ENCODE results near the gene FUS.
A peak's percentile ranks its signal among the peaks of the same experiment; 100 is the strongest.

The FUS gene

GRCh38 chr16:31134625-31135534 is 45.1 kb upstream of the FUS start:
- no CpG with 5 or more reads among the region's 18 CpGs for WGBS, 2 donors (ENCODE audit: extremely low coverage in 2 of 2, insufficient read length in 2 of 2, insufficient replicate concordance in 1 of 2)

DNA sequence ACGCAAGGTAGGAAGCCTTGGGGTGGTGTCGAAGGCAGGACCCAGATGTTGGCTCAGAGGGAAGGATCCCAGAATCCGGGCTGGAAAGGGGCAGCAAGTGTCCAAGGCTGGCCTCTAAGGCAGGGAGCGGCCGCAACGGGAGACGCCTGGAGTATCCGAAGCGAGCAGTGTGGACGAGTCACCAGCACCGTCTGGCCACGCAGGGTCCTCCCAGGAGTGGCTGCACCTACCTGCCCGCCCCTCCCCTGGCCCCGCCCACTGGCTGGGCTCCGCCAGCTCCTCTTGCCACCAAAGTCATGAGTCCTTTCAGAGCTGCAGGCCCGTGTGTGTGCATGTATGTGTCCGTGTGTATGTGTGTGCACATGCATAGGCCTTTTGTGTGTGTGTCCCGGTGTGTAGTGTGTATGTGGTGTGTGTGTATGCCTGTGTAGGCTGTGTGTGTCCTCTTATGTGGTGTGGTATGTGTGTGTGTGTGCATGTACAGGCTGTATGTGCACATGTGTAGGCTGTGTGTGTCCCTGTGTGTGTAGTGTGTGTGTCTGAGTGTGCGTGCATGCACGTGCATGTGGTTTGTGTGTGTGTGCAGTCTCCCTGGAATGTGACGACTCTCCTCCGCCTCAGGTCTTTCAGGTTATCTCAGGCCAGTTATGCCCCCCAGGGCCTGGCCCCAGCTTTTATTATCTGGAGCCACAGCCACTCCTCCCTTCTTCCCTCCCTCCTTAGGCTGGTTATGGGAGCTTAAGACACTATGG is 44.2 kb upstream of the FUS start, which contains the start of gene PRSS8:
PRSS8 (minus strand) TSS at position 193 of the 752 bp plus-strand sequence. CDS start 229 bp downstream, outside the sequence.
- Histone ChIP-seq H3K4me1 (ENCODE audit: control insufficient read depth in 2 of 2, insufficient read depth in 1 of 2, low read depth in 1 of 2, low read length in 2 of 2) (peaks cover 20 to 21% of the 10 kb centered on the region in 2 donors), H3K18ac (ENCODE audit: low read length) (peak within 1 kb of the TSS; percentile 95), H2BK15ac (ENCODE audit: low read length) (peak within 1 kb of the TSS; percentile 97), H3K23ac (ENCODE audit: low read depth, low read length, poor library complexity) (peak within 1 kb of the TSS; percentile 40), H2BK120ac (ENCODE audit: low read depth, low read length) (peak within 1 kb of the TSS; percentile 21), H3K79me1 (ENCODE audit: low read depth, low read length) (peaks cover 2% of the 10 kb centered on the region), H3K27me3 (ENCODE audit: control insufficient read depth in 3 of 3, insufficient read depth in 3 of 3, low read depth in 1 of 3, low read length in 3 of 3) (peaks cover 0 to 3% (median 0%) of the 10 kb centered on the region in 3 experiments), H2AK5ac (ENCODE audit: low read depth, low read length) (peak within 1 kb of the TSS; percentile 20), H3K9ac (ENCODE audit: low read depth, low read length, poor library complexity) (peak within 1 kb of the TSS; percentile 84), H3K14ac (ENCODE audit: low read length) (peak within 1 kb of the TSS; percentile 17), H3K4me3 (ENCODE audit: low read length in 2 of 2) (peak within 1 kb of the TSS in 1 of 2 donors; percentile 36), H2BK12ac (ENCODE audit: low read length) (peak within 1 kb of the TSS; percentile 75), H3K9me3 (replicated peaks in 1 of 2; ENCODE audit: control insufficient read depth in 2 of 2, insufficient read depth in 1 of 2, low read depth in 1 of 2, low read length in 2 of 2) (no peaks in the 10 kb centered on the region), H3K4ac (ENCODE audit: low read length) (peak within 1 kb of the TSS; percentile 10), H4K91ac (ENCODE audit: low read depth, low read length, poor library complexity) (peak within 1 kb of the TSS; percentile 99), H3K27ac (replicated peaks; ENCODE audit: low read length) (no peak within 1 kb of the TSS), H3K36me3 (replicated peaks in 1 of 2; ENCODE audit: control insufficient read depth in 2 of 2, insufficient read depth in 2 of 2, low read length in 2 of 2) (peaks cover 11 to 21% of the 10 kb centered on the region in 2 donors), H2BK5ac (ENCODE audit: low read length) (peak within 1 kb of the TSS; percentile 19), H3K4me2 (ENCODE audit: insufficient read depth, low read length, poor library complexity, severe bottlenecking) (peak within 1 kb of the TSS; percentile 52), H4K8ac (ENCODE audit: low read depth, low read length) (no peak within 1 kb of the TSS), H2AFZ (ENCODE audit: low read length) (peak within 1 kb of the TSS; percentile 59)
- no CpG with 5 or more reads among the region's 22 CpGs for WGBS, 2 donors (ENCODE audit: extremely low coverage in 2 of 2, insufficient read length in 2 of 2, insufficient replicate concordance in 1 of 2)
- DNase-seq (ENCODE audit: low spot score), result no peak

More at GRCh38 chr16:31134625-31135534, 45.1 kb upstream of the FUS start:
- Histone ChIP-seq H3K27ac (replicated peaks; ENCODE audit: low read length) (no peak overlapping the region), H3K4me1 (ENCODE audit: control insufficient read depth in 2 of 2, insufficient read depth in 1 of 2, low read depth in 1 of 2, low read length in 2 of 2) (peaks cover 15 to 21% of the 10 kb centered on the region in 2 donors), H4K91ac (ENCODE audit: low read depth, low read length, poor library complexity) (peak overlapping the region; percentile 89), H3K27me3 (ENCODE audit: control insufficient read depth in 3 of 3, insufficient read depth in 3 of 3, low read depth in 1 of 3, low read length in 3 of 3) (peaks cover 0 to 3% (median 0%) of the 10 kb centered on the region in 3 experiments), H3K9me3 (replicated peaks in 1 of 2; ENCODE audit: control insufficient read depth in 2 of 2, insufficient read depth in 1 of 2, low read depth in 1 of 2, low read length in 2 of 2) (no peaks in the 10 kb centered on the region), H3K14ac (ENCODE audit: low read length) (peak overlapping the region; percentile 17), H3K18ac (ENCODE audit: low read length) (peak overlapping the region; percentile 95), H3K79me1 (ENCODE audit: low read depth, low read length) (peaks cover 2% of the 10 kb centered on the region), H3K4me3 (ENCODE audit: low read length in 2 of 2) (peak overlapping the region in 1 of 2 donors; percentile 26), H2BK12ac (ENCODE audit: low read length) (peak overlapping the region; percentile 75), H3K4me2 (ENCODE audit: insufficient read depth, low read length, poor library complexity, severe bottlenecking) (peak overlapping the region; percentile 52), H2AK5ac (ENCODE audit: low read depth, low read length) (peak overlapping the region; percentile 20), H3K9ac (ENCODE audit: low read depth, low read length, poor library complexity) (no peak overlapping the region), H3K4ac (ENCODE audit: low read length) (peak overlapping the region; percentile 10), H3K23ac (ENCODE audit: low read depth, low read length, poor library complexity) (peak overlapping the region; percentile 40), H2BK120ac (ENCODE audit: low read depth, low read length) (peak overlapping the region; percentile 21), H4K8ac (ENCODE audit: low read depth, low read length) (no peak overlapping the region), H3K36me3 (replicated peaks in 1 of 2; ENCODE audit: control insufficient read depth in 2 of 2, insufficient read depth in 2 of 2, low read length in 2 of 2) (peaks cover 13 to 28% of the 10 kb centered on the region in 2 donors), H2AFZ (ENCODE audit: low read length) (peak overlapping the region; percentile 59), H2BK5ac (ENCODE audit: low read length) (peak overlapping the region; percentile 19), H2BK15ac (ENCODE audit: low read length) (peak overlapping the region; percentile 97)
- no peak for DNase-seq (ENCODE audit: low spot score)

GRCh38 chr16:31136287-31136662 is 43.7 kb upstream of the FUS start:
- H3K9ac ChIP-seq (ENCODE audit: low read depth, low read length, poor library complexity), result no peak overlapping the region
- peaks cover 8 to 16% of the 10 kb centered on the region in 2 donors for H3K36me3 ChIP-seq (replicated peaks in 1 of 2; ENCODE audit: control insufficient read depth in 2 of 2, insufficient read depth in 2 of 2, low read length in 2 of 2)
- H3K18ac ChIP-seq (ENCODE audit: low read length), result peak overlapping the region; percentile 0
- no peaks in the 10 kb centered on the region for H3K9me3 ChIP-seq (replicated peaks in 1 of 2; ENCODE audit: control insufficient read depth in 2 of 2, insufficient read depth in 1 of 2, low read depth in 1 of 2, low read length in 2 of 2)
- H3K14ac ChIP-seq (ENCODE audit: low read length), result no peak overlapping the region
- H2BK12ac ChIP-seq (ENCODE audit: low read length), result no peak overlapping the region
- peak overlapping the region; percentile 19 for H2BK5ac ChIP-seq (ENCODE audit: low read length)
- H4K91ac ChIP-seq (ENCODE audit: low read depth, low read length, poor library complexity), result peak overlapping the region; percentile 99
- no peak overlapping the region for H3K23ac ChIP-seq (ENCODE audit: low read depth, low read length, poor library complexity)
- no peak overlapping the region for H4K8ac ChIP-seq (ENCODE audit: low read depth, low read length)
- H3K4me1 ChIP-seq (ENCODE audit: control insufficient read depth in 2 of 2, insufficient read depth in 1 of 2, low read depth in 1 of 2, low read length in 2 of 2), result peaks cover 20 to 23% of the 10 kb centered on the region in 2 donors
- H3K27me3 ChIP-seq (ENCODE audit: control insufficient read depth in 3 of 3, insufficient read depth in 3 of 3, low read depth in 1 of 3, low read length in 3 of 3), result peaks cover 0 to 3% (median 0%) of the 10 kb centered on the region in 3 experiments
- peak overlapping the region; percentile 21 for H2BK120ac ChIP-seq (ENCODE audit: low read depth, low read length)
- H3K27ac ChIP-seq (replicated peaks; ENCODE audit: low read length), result no peak overlapping the region
- H3K4me2 ChIP-seq (ENCODE audit: insufficient read depth, low read length, poor library complexity, severe bottlenecking), result no peak overlapping the region
- H2AK5ac ChIP-seq (ENCODE audit: low read depth, low read length), result peak overlapping the region; percentile 20
- H2BK15ac ChIP-seq (ENCODE audit: low read length), result peak overlapping the region; percentile 6
- peaks cover 2% of the 10 kb centered on the region for H3K79me1 ChIP-seq (ENCODE audit: low read depth, low read length)
- DNase-seq (ENCODE audit: low spot score), result no peak
- no peak overlapping the region for H3K4me3 ChIP-seq (ENCODE audit: low read length in 2 of 2)
- H2AFZ ChIP-seq (ENCODE audit: low read length), result no peak overlapping the region
- no peak overlapping the region for H3K4ac ChIP-seq (ENCODE audit: low read length)
- WGBS, 2 donors (ENCODE audit: extremely low coverage in 2 of 2, insufficient read length in 2 of 2, insufficient replicate concordance in 1 of 2), result no CpG with 5 or more reads among the region's 6 CpGs

Measured in neuronal stem cell (in vitro differentiated cells).